ENCODE results near the gene CLTCL1.
A peak's percentile ranks its signal among the peaks of the same experiment; 100 is the strongest.
"Not testable (repeated sequence)": the region's sequence is repeated elsewhere in the genome, so short reads cannot be mapped to it uniquely, and the experiment has no call there.

Gene CLTCL1

DNA sequence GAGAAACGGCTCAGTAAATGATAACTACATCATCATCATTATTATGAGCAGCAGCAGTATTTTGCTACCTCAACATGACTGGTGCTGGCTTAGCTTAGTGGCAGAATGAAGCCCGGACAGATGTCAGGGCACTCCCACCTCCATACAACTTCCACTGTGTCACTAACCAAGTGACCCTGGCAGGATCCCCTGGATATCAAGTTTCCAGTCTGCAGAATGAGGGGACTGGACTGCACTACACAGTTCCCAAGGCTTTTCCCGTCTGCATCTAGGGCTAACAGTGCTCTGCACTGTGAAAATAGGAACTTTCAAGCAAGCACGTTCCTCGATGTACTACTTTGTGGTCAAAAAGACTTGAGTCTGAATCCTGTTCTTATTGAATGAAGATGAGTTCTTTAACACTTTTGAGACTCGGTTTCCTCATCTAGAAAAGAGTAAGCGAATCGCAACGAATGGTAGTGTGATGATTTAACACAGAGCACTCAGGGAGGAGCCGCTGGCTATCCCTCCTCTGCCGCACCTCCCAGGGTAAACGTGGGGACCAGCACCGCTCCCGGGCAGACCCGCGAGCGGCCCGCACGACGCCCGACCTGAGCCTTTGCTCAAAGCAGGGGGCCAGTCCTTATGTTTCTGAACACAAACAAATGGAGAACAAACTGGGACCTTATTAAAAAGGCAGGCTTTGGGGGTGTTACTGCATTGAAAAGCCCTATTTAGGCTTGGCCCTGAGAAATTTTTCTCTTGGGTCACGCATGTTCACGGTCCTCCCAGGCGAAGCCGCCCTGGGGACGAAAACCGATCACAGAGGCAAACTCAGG is 910 bp downstream of the CLTCL1 start:
- no peak for DNase-seq (ENCODE audit: low spot score)

DNA sequence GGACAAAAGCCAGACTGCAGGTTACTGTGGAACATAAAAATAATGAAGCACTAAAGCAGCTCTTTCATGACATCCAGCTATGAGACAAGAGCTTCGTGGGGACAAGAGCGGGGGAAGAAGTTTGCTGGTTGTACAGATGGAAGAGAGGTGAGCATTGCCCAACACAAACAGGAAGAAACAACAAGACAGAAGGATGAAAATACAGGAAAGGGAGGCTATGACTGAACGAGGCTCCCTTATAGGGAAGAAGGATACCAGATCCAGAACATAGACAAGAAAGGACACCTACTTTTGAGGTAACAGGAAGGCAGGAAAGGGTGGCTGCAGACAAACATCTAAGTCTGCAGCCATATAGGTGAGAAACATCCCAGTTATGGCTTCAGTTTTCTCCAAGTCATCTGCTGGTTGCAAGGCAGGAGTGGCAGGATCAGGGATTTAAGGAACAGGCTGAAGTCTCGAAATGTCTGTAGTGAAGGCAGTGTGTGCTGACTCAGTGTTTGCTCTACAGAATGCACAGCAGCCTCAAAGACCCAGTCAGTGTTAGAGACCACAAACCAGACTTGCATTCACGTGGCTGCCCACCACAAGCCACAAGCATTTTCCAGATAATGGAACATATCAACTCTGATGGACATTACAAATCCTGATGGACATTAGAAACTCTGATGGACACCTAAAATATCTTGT is 1.9 kb downstream of the CLTCL1 start:
- DNase-seq (ENCODE audit: low spot score): peak; percentile 77

DNA sequence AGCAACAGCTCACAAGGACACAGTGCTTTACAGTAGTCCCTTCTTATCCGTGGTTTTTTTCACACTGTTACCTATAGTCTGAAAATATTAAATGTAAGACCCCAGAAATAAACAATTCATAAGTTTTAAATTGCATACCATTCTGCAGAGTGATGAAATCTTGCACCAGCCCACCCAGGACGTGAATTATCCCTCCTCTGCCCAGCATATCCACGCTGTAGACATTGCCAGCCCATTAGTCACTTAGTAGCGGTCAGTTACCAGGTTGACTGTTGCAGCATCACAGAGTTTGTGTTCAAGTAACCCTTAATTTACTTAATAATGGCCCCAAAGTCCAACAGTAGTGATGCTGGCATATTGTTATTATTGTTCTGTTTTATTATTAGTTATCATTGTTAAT is 3.6 kb downstream of the CLTCL1 start:
- peak; percentile 77 for DNase-seq (ENCODE audit: low spot score)

DNA sequence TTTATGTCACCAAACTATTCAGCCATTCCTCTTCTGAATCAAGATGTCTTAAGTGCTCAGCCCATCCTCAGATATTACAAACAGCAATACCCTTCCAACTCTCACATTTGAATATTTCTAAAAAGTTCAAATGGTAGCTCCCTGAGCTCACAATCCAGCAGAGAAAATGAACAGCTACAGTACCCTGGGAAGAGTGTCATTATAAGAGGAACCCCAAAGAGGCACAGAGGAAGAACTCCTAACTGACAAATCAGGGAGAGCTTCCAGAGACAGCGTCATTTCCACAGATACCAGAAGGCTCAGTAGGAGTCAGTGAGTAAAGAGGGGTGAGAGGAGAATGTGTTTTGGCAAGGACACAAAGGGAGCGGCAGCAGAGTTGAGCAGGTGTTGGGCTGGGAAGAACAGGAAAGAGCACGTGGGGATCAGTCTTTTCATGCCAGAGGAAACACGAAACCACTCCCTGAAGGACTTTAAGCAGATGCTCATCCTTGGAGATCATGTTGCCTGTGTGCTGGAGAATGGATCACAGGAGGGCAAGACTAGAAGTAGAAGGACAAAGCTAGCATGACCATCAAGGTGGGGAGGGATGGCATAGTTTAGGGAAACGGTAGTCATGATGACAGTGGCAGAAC is 4.3 kb downstream of the CLTCL1 start:
- peak; percentile 46 for DNase-seq (ENCODE audit: low spot score)

DNA sequence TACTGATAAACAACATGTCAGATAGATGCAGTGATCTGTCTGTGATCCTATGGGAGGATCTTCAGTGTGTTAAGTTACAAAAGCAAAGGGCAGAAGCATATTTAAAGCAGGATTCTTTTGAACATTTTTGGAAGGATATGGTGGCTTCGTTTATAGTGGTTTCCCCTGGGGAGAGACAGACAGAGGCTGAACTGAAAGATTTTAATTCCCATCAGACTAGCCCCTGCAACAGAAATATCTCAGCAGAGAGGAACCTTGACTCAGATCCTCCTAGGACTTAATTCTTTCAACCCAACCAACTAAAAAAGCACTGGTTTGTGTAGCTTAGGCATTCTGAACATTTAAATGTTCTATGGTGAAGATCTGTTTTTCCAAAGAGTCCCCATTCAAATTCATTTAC is 5.7 kb downstream of the CLTCL1 start:
- no peak for DNase-seq (ENCODE audit: low spot score)

DNA sequence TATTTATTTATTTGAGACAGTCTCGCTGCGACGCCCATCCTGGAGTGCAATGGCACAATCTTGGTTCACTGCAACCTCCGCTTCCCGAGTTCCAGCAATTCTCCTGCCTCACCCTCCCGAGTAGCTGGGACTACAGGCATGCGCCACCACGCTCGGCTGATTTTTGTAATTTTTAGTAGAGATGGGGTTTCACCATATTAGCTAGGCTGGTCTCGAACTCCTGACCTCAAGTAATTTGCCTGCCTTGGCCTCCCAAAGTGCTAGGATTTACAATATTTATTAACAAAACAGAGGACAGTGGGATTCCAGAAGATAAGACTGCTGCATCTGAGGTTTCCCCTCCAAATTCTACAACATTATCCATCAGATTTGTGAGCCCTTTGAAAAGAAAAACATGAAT is 12.4 kb downstream of the CLTCL1 start:
- not testable (repeated sequence) for DNase-seq (ENCODE audit: low spot score)

DNA sequence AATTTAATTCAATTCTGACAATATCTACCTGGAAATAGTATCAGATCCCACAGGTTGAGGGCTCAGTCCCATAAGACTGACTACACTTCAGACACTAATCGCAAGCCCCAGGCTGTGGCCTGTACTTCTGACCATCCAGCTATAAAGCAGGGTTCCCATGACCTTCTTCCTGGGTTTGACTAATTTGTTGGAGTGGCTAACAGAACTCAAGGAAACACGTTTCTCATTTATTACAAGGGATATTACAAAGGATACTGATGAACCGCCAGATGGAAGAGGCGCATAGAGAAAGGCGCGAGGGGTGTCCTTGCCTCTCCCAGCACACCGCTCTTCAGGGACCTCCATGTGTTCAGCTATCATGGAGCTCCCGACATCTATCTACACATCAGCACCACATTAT is 13.7 kb downstream of the CLTCL1 start:
- no peak for DNase-seq (ENCODE audit: low spot score)

DNA sequence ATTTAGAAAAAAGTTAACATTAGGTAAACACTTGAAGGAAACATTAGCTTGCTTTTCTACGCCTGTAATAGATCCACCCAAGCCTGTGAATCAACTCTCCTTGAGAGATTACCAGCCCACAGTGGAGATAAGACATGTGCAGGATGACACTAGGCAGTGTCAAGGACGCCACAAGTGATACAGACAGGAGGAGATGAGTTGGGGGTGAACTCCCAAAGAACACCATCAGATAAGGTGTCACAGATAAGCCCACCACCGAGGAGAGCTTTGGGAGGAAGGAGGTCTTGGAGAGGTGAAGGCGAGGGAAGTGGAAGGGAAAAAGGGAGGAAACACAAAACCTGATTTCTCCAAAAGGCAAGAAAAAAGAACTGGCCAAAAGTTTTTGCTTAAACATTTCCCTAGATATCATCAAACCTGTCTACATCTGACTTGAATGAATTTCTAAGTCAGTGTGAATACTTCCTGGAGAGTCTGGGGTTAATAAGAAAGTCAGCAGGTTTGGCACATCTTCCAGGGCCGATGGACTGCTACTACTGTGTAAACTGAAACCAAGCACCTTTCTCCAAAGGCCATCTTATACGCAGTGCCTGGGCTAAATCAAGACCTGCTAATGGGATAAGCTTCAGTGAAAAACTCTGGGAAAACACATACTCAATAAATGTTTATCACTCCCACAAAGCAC is 15.5 kb downstream of the CLTCL1 start:
- no peak for DNase-seq (ENCODE audit: low spot score)

DNA sequence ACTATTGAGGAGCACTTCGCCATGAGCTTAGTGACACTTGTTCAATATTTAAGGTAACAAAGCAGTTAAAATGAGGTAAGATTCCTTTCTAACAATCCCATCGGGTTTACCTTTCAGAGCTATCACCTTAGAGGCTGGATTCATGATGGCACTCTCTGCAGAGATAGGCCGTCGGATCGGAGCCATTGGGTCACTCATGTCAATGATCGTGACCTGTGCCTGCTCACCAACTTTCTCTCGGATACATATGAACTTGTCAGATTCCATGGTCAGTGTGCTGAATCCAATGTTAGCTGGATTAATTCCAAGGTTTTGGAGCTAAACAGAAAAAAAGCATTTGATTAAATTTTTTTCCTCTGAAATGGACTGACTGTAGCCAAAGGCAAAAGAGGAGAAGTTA is 16.0 kb downstream of the CLTCL1 start:
- DNase-seq (ENCODE audit: low spot score): no peak

DNA sequence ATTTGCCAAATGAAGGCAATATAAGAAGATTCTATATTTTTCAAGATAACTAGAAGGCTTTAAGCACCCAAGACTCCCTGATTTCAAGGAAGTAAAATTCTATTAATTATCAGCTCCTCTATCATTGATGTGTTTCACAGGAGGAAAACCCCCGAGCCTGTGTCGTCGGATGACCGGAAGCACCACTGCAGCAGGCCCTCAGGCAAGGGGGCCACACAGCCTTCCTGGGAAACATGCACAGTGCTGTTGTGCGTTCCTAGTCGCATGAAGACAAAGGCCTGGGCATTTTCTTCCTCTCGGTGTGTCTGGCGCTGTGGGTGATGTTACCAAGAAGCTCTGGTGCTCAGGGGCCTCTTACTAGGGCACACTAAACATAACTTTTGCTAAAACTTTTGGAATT is 16.4 kb downstream of the CLTCL1 start:
- DNase-seq (ENCODE audit: low spot score): no peak

DNA sequence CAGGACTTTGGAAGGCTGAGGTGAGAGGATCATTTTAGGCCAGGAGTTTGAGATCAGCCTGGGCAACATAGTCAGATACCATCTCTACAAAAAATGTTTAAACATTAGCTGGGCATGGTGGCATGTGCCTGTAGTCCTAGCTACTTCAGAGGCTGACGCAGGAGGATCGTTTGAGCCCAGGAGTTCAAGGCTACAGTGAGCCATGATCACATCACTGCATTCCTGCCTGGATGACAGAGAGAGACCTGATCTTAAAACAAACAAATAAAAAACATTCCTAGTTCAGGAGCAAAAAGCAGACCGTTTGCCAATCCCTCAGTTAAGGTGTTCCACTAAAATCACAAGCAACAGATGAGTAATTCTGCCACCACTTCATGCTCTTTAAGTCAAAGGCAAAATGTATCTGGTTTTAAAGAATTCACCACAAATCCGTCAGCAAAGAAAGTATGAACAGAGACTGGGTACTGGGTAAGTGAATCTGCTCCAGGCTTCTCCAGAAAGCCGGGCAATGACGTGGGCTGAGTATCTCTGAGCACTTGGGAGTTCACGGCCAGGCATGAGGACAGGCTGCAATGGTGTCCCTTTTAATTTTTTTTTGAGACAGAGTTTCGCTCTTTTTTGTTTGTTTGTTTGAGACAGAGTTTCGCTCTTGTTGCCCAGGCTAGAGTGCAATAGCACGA is 19.5 kb downstream of the CLTCL1 start:
- DNase-seq (ENCODE audit: low spot score): peak; percentile 59

DNA sequence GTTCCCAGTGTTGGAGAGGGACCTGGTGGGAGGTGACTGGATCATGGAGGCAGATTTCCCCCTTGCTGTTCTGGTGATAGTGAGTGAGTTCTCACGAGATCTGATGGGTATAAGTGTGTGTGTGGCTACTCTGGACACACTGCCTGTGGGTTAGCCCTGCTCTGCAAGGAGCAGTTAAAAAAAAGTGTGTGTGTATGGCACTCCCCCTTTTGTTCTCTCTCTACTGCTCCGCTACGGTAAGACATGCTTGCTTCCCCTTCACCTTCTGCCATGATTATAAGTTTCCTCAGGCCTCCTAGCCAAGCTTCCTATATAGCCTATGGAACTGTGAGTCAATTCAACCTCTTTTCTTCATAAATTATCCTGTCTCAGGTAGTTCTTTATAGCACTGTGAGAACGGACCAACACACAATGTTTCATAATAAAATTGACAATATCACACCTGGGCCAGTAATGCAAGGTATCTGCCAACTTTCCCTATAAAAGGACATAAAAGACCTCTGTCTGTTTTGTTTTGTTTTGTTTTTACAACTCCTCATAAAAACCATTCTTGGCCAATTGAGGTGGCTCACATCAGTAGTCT is 20.2 kb downstream of the CLTCL1 start:
- no peak for DNase-seq (ENCODE audit: low spot score)

DNA sequence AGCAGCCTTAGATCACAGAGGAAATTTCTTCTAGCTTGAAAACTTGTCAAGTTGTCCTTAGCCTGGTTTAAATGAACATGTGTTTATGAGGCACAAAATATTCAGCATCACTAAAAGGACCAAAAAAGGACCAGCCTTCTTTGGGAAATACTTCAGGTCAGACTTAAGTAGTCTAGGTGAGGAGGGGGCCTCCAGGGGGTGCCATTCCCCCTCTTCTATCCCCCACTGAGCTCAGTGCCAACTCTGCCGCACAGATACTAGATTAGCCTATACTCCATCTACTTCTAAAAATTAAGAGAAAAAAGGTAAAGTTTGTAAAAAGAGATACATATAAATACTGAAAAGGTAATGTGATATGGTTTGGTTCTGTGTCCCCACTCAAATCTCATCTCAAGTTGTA is 20.6 kb downstream of the CLTCL1 start:
- DNase-seq (ENCODE audit: low spot score): no peak

DNA sequence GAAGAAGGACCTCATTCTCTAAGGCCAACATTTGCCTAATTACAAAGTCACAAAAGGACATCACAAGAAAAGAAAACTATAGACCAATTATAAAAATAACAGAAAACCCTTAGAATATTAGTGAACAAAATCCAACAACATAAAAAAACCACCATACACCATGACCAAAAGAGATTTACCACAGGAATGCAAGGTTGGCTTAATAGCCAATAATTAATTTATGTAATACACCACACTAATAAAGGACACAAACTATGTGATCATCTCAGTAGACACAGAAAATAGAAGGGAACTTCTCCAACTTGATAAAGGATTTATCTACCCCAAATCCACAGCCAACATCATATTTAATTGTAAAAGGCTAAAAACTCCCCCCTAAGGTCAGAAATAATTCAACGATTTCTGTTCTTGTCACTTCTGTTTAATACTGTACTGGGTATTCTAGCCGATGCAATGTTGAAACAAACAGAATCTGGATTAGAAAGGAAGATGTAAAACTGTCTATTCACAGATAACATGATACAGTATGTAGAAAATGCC is 24.9 kb downstream of the CLTCL1 start:
- DNase-seq (ENCODE audit: low spot score): no peak

DNA sequence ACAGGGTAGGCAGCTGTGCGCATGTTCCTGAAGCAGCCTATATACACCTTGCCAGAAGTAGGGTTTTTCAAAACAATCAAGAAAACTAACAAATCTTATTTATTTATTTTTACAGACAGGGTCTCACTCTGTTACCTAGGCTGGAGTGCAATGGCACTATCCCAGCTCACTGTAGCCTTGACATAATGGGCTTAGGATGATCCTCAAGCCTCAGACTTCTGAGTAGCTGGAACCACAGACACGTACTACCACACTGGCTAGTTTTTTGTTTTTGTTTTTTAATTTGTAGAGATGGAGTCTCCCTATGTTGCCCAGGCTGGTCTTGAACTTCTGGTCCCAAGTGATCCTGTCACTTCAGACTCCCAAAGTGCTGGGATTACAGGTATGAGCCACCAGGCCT is 25.7 kb downstream of the CLTCL1 start:
- DNase-seq (ENCODE audit: low spot score): no peak

DNA sequence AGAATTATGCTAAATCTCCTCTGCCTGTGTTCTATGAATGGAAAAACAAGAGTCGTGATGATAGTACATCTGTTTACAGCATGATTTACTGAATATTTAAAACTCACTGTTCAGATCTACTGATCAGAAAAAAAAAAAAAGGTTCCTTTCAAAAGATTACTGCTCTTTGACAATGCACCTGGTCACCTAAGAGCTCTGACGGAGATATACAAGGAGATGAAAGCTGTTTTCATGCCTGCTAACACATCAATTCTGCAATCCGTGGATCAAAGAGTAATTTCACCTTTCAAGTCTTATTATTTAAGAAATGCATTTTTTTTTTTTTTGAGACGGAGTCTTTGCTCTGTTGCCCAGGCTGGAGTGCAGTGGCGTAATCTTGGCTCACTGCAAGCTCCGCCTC is 30.7 kb downstream of the CLTCL1 start:
- no peak for DNase-seq (ENCODE audit: low spot score)

DNA sequence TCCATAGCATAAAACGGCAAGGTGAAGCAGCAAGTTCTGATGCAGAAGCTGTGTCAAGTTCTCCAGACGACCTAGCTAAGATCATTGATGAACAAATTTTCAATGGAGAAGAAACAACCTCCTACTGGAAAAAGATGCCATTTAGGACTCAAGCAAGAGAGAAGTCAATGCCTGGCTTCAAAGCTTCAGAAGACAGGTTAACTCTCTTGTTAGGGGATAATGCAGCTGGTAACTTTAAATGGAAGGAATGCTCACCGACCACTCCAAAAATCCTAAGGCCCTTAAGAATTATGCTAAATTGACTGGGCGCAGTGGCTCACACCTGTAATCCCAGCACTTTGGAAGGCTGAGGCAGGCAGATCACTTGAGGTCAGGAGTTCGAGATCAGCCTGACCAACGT is 31.3 kb downstream of the CLTCL1 start:
- no peak for DNase-seq (ENCODE audit: low spot score)

DNA sequence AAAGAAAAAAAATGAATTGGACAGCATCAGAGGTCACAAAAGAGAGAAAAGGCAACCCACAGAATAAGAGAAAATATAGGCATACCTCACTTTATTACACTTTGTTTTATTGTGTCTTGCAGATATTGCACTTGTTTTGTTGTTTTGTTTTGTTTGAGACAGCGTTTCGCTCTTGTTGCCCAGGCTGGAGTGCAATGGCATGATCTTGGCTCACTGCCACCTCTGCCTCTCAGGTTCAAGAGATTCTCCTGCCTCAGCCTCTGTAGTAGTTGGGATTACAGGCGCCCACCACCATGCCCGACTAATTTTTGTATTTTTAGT is 32.6 kb downstream of the CLTCL1 start:
- DNase-seq (ENCODE audit: low spot score): not testable (repeated sequence)

DNA sequence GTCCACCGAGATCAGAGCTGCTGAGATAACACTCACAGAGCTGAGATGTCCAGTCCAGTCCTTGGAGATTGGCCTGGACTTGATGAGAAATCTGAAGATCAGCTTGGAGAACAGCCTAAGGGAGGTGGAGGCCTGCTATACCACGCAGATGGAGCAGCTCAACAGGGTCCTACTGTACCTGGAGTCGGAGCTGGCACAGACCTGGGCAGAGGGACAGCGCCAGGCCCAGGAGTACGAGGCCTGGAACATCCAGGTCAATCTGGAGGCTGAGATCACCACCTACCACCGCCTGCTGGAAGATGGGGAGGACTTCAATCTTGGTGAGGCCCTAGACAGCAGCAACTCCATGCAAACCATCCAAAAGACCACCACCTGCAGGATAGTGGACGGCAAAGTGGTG is 33.1 kb downstream of the CLTCL1 start:
- DNase-seq (ENCODE audit: low spot score): no peak

DNA sequence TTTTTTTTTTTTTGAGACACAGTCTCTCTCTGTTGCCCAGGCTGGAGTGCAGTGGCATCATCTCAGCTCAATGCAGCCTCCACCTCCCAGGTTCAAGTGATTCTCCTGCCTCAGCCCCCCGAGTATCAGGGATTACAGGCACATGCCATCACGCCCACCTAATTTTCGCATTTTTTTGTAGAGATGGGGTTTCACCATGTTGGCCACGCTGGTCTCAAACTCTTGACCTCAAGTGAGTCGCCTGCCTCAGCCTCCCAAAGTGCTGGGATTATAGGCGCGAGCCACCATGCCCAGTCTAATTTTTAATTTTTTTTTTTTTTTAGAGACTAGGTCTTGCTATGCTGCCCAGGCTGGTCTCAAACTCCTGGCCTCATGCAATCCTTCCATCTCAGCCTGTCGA is 35.2 kb downstream of the CLTCL1 start:
- not testable (repeated sequence) for DNase-seq (ENCODE audit: low spot score)

DNA sequence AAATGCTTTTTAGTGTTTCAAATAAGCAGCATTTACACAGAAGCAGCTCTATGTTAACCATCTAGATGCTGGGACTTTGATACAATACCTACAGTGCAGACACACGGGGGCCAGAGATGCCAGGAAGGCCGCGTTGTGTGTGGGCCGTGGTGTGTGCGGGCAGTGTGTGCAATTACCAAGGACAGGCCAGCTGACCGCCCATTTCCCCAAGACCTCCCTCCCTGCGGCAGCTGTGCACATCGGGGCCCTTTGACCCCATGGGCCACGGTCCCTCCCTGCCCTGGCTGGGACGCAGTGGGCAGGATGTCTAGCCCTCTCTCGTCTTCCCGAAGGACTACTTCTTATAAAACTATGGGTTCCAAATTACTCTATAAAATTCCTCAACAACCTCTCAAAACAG is 38.4 kb downstream of the CLTCL1 start:
- no peak for DNase-seq (ENCODE audit: low spot score)
